Measurements from ENCODE around the gene CCL14. TPM values are rescaled to one million over a fixed set of nuclear protein-coding genes. Genes with fewer than 3 reads are reported as not detected.
"Not testable (repeated sequence)": the region's sequence is repeated elsewhere in the genome, so short reads cannot be mapped to it uniquely, and the experiment has no call there.

CCL14 gene
- total RNA-seq, 1 experiment from 2014 or later: not detected

GRCh38 chr17:35944151-35944550 lies 42.4 kb downstream of the CCL14 start:
- Mint-ChIP-seq H3K4me3 (ENCODE audit: unreplicated experiment) (no peak overlapping the region), H3K9me3 (ENCODE audit: unreplicated experiment) (no peaks in the 10 kb centered on the region), H3K36me3 (ENCODE audit: insufficient read depth, unreplicated experiment) (no peaks in the 10 kb centered on the region), H3K27ac (ENCODE audit: unreplicated experiment) (no peak overlapping the region), H3K27me3 (ENCODE audit: insufficient read depth, unreplicated experiment) (no peaks in the 10 kb centered on the region), H3K4me1 (ENCODE audit: low read depth, unreplicated experiment) (no peaks in the 10 kb centered on the region)
- Histone ChIP-seq H3K27me3 (replicated peaks; ENCODE audit: control insufficient read depth, insufficient read depth, low read length) (no peaks in the 10 kb centered on the region), H3K4me1 (peaks cover 19% of the 10 kb centered on the region), H3K4me3 (ENCODE audit: low read depth, low read length) (no peak overlapping the region), H3K36me3 (ENCODE audit: control insufficient read depth, insufficient read depth, low read length) (no peaks in the 10 kb centered on the region), H3K9me3 (no peaks in the 10 kb centered on the region)
- ChIA-PET CTCF (interaction anchor here (0.6 kb wide), 1 partner anchor 526 kb away, joined by 4 read pairs; no protein-coding TSS in a partner anchor), POLR2A (interaction anchor here (0.6 kb wide), 1 partner anchor 591 kb away, joined by 12 read pairs; no protein-coding TSS in a partner anchor)
- DNase-seq: no peak
- TF ChIP-seq CTCF (IDR thresholded peaks at IDR 0.05; ENCODE audit: insufficient read depth in 1 of 2, low read depth in 1 of 2, low read length in 1 of 2, severe bottlenecking in 1 of 2, unreplicated experiment in 1 of 2): no peak
- intact Hi-C loops (cut with micrococcal nuclease; ENCODE audit: unreplicated experiment): no loop called here
- no TSS peak for BruUV-seq (replicated peaks)

GRCh38 chr17:35943537-35943936 lies 43.0 kb downstream of the CCL14 start, which contains the start of gene LYZL6:
LYZL6 (minus strand) TSS chr17:35943713; CDS start chr17:35939356, 4,357 bp downstream.
- peak within 1 kb of the TSS; percentile 20 for H3K27ac Mint-ChIP-seq (ENCODE audit: unreplicated experiment)
- no TSS peak for BruUV-seq (replicated peaks)

GRCh38 chr17:35942588-35943186 lies 43.8 kb downstream of the CCL14 start:
- H3K9me3 ChIP-seq: no peaks in the 10 kb centered on the region
- no TSS peak for BruUV-seq (replicated peaks)
- H3K36me3 ChIP-seq (ENCODE audit: control insufficient read depth, insufficient read depth, low read length): no peaks in the 10 kb centered on the region
- no peaks in the 10 kb centered on the region for H3K27me3 Mint-ChIP-seq (ENCODE audit: insufficient read depth, unreplicated experiment)
- peaks cover 19% of the 10 kb centered on the region for H3K4me1 ChIP-seq
- DNase-seq: no peak
- no peak overlapping the region for H3K4me3 Mint-ChIP-seq (ENCODE audit: unreplicated experiment)
- CTCF ChIA-PET: interaction anchor here (0.8 to 1.0 kb wide), 2 partner anchors 71 to 94 kb away, joined by 4 to 7 read pairs; no protein-coding TSS in a partner anchor
- H3K27ac Mint-ChIP-seq (ENCODE audit: unreplicated experiment): peak overlapping the region; percentile 20
- no peaks in the 10 kb centered on the region for H3K9me3 Mint-ChIP-seq (ENCODE audit: unreplicated experiment)
- no peaks in the 10 kb centered on the region for H3K36me3 Mint-ChIP-seq (ENCODE audit: insufficient read depth, unreplicated experiment)
- TF ChIP-seq CTCF (IDR thresholded peaks at IDR 0.05; ENCODE audit: insufficient read depth in 1 of 2, low read depth in 1 of 2, low read length in 1 of 2, severe bottlenecking in 1 of 2, unreplicated experiment in 1 of 2): no peak
- intact Hi-C loops (cut with micrococcal nuclease; ENCODE audit: unreplicated experiment): no loop called here
- H3K4me3 ChIP-seq (ENCODE audit: low read depth, low read length): no peak overlapping the region
- no peaks in the 10 kb centered on the region for H3K4me1 Mint-ChIP-seq (ENCODE audit: low read depth, unreplicated experiment)
- H3K27me3 ChIP-seq (replicated peaks; ENCODE audit: control insufficient read depth, insufficient read depth, low read length): no peaks in the 10 kb centered on the region
- POLR2A ChIA-PET: no interaction called here

More at GRCh38 chr17:35943537-35943936, 43.0 kb downstream of the CCL14 start, which contains the start of gene LYZL6:
- intact Hi-C loops (cut with micrococcal nuclease; ENCODE audit: unreplicated experiment): no loop called here
- H3K9me3 Mint-ChIP-seq (ENCODE audit: unreplicated experiment): no peaks in the 10 kb centered on the region
- no peak for TF ChIP-seq CTCF (IDR thresholded peaks at IDR 0.05; ENCODE audit: insufficient read depth in 1 of 2, low read depth in 1 of 2, low read length in 1 of 2, severe bottlenecking in 1 of 2, unreplicated experiment in 1 of 2)
- H3K4me3 ChIP-seq (ENCODE audit: low read depth, low read length): no peak within 1 kb of the TSS
- no peaks in the 10 kb centered on the region for H3K36me3 Mint-ChIP-seq (ENCODE audit: insufficient read depth, unreplicated experiment)
- no peak for DNase-seq
- no peak within 1 kb of the TSS for H3K4me3 Mint-ChIP-seq (ENCODE audit: unreplicated experiment)
- no peaks in the 10 kb centered on the region for H3K27me3 Mint-ChIP-seq (ENCODE audit: insufficient read depth, unreplicated experiment)
- no peaks in the 10 kb centered on the region for H3K36me3 ChIP-seq (ENCODE audit: control insufficient read depth, insufficient read depth, low read length)
- ChIA-PET POLR2A (interaction anchor here (0.6 kb wide), 1 partner anchor 592 kb away, joined by 12 read pairs; no protein-coding TSS in a partner anchor), CTCF (interaction anchor here (0.6 to 0.8 kb wide), 2 partner anchors 95 to 527 kb away, joined by 4 read pairs; no protein-coding TSS in a partner anchor)
- H3K4me1 ChIP-seq: peaks cover 19% of the 10 kb centered on the region
- no peaks in the 10 kb centered on the region for H3K9me3 ChIP-seq
- no peaks in the 10 kb centered on the region for H3K4me1 Mint-ChIP-seq (ENCODE audit: low read depth, unreplicated experiment)
- no peaks in the 10 kb centered on the region for H3K27me3 ChIP-seq (replicated peaks; ENCODE audit: control insufficient read depth, insufficient read depth, low read length)

GRCh38 chr17:35938492-35938891 lies 48.0 kb downstream of the CCL14 start:
- H3K27me3 Mint-ChIP-seq (ENCODE audit: insufficient read depth, unreplicated experiment); H3K4me3 Mint-ChIP-seq (ENCODE audit: unreplicated experiment); CTCF ChIA-PET; H3K27me3 ChIP-seq (replicated peaks; ENCODE audit: control insufficient read depth, insufficient read depth, low read length); H3K4me1 Mint-ChIP-seq (ENCODE audit: low read depth, unreplicated experiment); H3K27ac Mint-ChIP-seq (ENCODE audit: unreplicated experiment); H3K9me3 Mint-ChIP-seq (ENCODE audit: unreplicated experiment); H3K36me3 Mint-ChIP-seq (ENCODE audit: insufficient read depth, unreplicated experiment); DNase-seq; H3K4me3 ChIP-seq (ENCODE audit: low read depth, low read length); H3K9me3 ChIP-seq; H3K36me3 ChIP-seq (ENCODE audit: control insufficient read depth, insufficient read depth, low read length); intact Hi-C loops (cut with micrococcal nuclease; ENCODE audit: unreplicated experiment); BruUV-seq (replicated peaks): not testable (repeated sequence)
- H3K4me1 ChIP-seq: peaks cover 19% of the 10 kb centered on the region
- POLR2A ChIA-PET: interaction anchor here (0.6 kb wide), 1 partner anchor 38 kb away, joined by 3 read pairs; no protein-coding TSS in a partner anchor

Measured in Caco-2 (cell line).